GM21825 (cell line): ENCODE results near the gene INHBB.
A peak's percentile ranks its signal among the peaks of the same experiment; 100 is the strongest.

Experiments used
- ATAC-seq: cut with Tn5 transposase; IDR thresholded peaks from one replicate; pipeline ENCODE4 v1.9.1; 2021; ENCODE audit warnings: mild to moderate bottlenecking, moderate library complexity; ENCODE audit not compliant: unreplicated experiment

Gene INHBB

DNA sequence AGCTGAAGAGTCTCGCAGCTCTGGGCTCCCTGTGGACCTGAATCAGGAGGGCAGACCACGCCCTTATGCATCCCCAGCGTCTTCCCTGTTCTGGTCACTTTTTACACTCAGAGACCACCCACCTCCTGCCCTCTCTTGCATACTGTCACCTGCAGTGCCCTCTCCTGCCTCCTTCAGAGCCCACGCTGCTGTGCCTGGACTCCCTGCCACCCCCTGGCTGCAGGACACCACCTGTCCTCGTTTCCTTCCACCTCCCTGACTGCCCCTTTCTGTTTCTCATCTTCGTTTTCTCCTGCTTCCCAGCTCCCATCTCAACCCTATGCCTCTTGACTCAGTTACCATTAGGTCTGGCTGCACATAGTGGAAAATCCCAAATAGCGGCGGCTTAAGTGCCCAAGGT lies 9.2 kb upstream of the INHBB start:
- ATAC-seq = no peak

- ATAC-seq = no peak
These were observed 7.9 kb upstream of the INHBB start for GRCh38 chr2:120338015-120338414.

- no peak for ATAC-seq
These were observed 4.0 kb upstream of the INHBB start for GRCh38 chr2:120341977-120342376.

GRCh38 chr2:120342446-120342845 lies 3.5 kb upstream of the INHBB start:
- ATAC-seq = no peak

DNA sequence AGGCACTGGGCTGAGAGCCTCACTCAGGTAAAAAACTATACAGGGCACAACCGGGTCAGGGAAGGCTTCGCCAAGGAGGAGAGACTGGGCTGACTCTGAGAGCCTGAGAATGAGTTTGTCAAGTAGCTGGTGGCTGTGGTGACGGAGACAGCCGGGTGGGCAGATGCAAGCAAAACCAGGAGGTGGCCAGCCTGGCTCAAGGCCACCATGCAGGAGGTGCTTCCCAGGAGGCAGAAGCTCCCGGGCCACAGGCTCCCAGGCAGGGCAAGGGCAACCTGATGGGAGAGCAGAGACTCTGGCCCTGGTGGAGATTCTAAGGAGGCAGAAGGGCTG lies 2.9 kb upstream of the INHBB start:
- ATAC-seq = no peak

GRCh38 chr2:120343433-120344105 lies 2.4 kb upstream of the INHBB start:
- peak; percentile 49 for ATAC-seq

GRCh38 chr2:120344214-120344975 lies 1.5 kb upstream of the INHBB start:
- ATAC-seq = no peak

DNA sequence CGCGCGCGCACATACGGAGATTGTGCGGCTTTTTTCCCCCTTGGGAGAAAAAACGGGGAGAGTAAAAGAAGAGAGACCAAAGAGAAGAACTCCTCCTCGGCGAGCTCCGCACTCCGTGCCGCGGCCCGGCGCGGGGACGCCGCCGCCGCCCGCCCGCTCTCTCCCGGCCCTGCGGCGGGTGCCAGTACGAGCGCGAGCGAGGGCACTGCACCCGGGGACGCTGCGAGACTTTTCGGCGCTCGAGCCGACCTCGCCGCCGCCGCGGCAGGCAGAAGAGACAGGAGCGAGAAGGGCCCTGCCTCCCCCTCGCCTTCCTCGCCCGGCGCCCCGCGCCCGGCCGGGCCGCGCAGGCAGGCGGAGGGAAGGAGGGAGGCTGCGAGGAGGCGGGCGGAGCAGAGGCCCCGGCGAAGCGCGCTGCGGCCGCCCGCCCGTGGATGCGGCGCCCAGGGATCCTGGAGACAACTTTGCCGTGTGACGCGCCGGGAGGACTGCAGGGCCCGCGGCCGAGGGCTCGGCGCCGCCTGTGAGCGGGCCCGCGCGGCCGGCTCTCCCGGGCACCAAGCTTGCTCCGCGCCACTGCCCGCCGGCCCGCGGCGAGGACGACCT lies 857 bp upstream of the INHBB start:
- ATAC-seq = no peak

GRCh38 chr2:120345608-120346007 lies 328 bp upstream of the INHBB start:
- no peak for ATAC-seq

DNA sequence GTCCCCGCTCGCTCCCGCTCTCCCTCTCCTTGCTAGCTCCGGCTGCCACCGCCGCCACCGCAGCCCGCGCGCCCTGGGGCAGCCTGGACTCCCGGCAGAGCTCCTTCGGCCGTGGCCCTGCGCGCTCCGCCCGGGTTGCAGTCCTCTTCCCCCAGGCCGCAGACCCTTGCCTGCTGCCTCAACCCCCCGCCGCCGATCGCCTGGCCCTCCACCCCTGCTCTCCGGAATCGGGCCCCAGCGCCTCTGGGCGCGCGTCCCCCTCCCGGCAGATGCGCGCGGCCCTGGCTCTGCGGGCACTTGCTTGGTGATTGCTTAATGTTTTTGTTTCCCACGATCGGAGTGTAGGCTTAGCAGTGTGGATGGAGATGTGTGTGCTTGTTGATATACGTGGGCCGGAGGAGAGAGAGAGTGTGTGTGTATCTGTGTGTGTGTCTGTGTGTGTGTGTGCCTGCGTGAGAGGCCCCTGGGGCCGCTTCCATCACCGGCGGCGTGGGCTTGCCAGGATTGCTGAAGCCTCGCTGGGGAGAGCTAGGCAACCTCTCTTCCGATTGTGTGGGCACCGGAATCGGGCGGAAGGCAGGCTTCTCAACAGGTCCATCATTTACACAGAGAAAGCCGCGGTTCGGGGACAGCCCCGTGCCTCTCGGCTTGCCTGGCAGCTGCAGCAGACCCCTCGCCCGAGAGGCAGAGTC lies 877 bp downstream of the INHBB start:
- ATAC-seq = no peak

DNA sequence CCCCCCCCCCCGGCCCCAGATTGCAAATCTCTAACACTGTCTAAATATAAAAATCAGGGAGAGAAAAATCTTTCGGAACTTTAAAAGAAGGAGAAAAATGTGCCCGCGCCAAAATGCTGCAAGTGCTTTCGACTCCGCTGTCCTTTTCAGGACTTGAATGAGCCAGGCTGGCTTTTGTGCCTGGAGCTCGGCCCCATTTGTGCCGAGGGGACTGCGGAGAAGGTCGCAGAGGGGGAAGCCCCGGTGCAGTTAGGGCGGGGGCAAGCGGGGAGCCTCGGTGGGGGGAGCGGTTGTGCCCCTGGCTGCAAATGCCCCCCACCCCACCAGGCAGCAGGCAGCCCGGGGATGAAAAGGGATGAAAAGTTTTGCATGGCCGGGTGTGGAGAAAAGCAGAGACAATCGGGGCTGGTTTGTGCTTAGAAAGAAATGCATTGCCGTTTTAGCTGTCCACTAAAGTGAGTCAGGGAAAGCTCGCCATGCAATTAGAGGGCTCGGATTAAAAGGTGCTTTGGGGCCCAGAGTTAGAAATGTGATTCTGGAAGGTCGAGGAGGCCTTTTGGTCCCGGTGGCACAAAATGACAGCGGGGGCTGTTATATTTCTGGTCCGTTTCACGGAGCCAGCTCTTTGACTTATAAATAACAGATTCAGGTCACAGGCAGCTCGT lies 1.6 kb downstream of the INHBB start:
- ATAC-seq = no peak

DNA sequence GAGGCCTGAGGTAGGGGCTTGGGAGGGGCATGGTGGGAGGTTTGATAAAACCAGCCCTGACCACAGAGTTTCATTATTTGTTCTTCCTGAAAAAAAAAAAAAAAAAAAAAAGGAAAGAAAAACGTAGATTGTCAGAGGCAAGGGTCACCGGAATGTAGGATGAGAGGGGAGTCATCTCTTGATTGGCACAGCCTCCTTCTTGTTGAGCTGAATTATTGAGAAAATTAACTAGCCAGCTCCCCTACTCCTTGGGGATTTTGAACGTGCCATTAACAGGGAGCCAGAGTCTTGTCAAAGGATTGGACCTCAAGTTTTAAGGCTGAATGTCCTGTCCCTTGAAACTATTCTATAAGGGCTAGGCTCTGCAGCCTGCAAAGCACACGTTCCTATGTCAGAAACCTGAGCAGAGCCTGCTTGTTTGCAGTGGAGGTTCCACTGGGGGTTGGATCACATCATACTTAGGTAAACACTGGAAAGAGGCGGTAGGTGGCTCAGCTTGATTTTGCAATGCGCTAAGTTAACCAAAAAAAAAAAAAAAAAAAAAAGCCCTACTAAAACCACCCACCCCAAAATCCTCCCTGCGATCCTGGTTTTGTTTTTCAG lies 2.3 kb downstream of the INHBB start:
- ATAC-seq = no peak

DNA sequence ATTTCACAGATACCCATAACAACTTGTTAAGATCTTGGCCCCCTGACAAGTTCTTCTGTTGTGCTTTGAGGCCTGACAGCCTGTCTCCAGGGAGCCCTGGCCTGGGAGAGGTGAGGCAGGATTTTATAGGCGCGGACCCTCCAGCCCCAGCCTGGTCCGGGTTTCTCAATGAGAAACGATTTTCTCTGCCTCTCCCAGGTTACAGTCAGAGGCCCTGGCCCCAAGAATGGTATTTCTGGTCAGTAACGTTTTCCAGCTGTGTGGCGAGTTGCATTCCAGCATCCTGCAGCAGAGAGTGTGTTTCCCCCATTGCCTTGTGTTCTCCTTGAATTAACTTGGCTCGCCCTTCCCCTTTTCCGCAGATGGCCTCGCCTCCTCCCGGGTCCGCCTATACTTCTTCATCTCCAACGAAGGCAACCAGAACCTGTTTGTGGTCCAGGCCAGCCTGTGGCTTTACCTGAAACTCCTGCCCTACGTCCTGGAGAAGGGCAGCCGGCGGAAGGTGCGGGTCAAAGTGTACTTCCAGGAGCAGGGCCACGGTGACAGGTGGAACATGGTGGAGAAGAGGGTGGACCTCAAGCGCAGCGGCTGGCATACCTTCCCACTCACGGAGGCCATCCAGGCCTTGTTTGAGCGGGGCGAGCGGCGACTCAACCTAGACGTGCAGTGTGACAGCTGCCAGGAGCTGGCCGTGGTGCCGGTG lies 3.0 kb downstream of the INHBB start:
- ATAC-seq = no peak

GRCh38 chr2:120349440-120349921 lies 3.5 kb downstream of the INHBB start:
- ATAC-seq = no peak

- no peak for ATAC-seq
These were observed 4.1 kb downstream of the INHBB start for GRCh38 chr2:120350080-120350479.

DNA sequence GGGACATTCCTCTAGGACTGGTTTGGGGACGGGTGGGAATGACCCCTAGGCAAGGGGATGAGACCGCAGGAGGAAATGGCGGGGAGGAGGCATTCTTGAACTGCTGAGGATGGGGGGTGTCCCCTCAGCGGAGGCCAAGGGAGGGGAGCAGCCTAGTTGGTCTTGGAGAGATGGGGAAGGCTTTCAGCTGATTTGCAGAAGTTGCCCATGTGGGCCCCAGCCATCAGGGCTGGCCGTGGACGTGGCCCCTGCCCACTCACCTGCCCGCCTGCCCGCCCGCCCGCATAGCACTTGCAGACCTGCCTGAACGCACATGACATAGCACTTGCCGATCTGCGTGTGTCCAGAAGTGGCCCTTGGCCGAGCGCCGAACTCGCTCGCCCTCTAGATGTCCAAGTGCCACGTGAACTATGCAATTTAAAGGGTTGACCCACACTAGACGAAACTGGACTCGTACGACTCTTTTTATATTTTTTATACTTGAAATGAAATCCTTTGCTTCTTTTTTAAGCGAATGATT lies 4.9 kb downstream of the INHBB start:
- ATAC-seq = no peak

DNA sequence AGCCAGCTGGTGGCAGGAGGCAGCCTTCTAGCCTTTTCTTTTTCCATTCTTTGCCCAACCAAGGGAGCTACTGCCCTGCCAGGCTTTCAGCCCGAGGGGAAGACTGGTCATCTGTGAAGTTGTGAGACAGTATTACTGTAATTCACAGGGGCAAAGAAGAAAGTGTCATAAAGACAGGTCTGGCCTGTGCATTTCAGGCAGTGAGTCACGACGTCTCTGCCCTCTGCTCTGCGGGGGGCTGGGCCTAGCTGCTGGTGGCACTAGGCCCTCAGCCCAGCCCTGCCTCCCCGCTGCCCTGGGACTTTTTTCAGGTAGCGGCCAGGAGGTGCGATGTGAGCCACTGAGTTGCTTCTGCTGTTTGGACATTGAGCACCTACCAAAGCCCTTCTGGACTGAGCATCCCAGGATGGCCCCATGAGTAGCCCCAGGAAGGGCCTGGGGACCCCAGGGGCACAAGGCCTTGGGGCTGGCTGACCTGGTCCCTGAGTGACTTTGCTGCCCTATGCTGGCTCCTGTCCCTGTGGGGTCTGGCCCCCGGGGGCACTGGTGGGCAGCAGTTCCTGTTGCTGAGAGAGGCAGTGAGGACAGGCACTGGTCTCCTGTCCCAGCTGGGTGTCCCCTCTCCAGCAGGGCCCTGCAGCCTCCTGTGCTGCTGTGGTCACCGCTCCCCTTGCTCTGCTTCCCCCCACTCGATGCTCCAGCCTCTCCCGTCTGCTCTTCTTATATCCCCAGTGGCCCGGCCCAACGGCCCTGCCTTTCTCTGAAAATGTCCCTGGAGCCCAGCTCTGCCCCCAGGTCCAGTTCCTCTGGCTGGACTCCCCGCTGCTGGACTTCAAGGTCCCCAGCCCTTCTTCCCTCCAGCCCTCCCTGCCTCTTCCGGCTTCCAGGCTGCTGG lies 7.0 kb downstream of the INHBB start:
- no peak for ATAC-seq

DNA sequence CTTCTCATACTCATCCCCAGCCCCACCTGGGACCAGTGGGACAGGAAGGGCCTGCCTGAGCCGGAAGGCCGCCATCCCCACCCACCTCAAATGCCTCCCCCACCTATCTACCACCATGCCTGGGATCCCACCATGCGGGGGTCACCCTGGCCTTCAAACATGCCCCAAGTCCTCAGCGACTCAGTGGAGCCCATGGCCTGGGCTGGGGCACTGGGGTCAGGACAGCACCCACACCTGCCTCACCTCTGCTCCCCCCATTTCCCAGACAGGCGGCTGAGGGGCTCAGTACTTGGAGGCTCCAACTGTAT lies 7.6 kb downstream of the INHBB start:
- ATAC-seq = no peak

GRCh38 chr2:120353931-120354330 lies 8.0 kb downstream of the INHBB start:
- ATAC-seq = no peak
